Testis (tissue), 3 donors: Measurements from ENCODE around the gene ADNP2. TPM values are rescaled to one million over a fixed set of nuclear protein-coding genes. Genes with fewer than 3 reads are reported as not detected.

ENCODE experiments used
- DNase-seq: peaks from one replicate; pipeline ENCODE4 v3.0.0-alpha.2; 2019
- H3K27ac ChIP-seq, 2 donors: fragments of 200-600 bp; sonication (generic); one replicate each; pipeline ENCODE4 v1.5.1; 2019
- H3K27me3 ChIP-seq: fragments of 200-600 bp; sonication (generic); one replicate; pipeline ENCODE4 v1.5.1; 2019
- H3K36me3 ChIP-seq: fragments of 200-600 bp; sonication (generic); one replicate; pipeline ENCODE4 v1.5.1; 2017; ENCODE audit warnings: low read depth; ENCODE audit errors: missing control alignments
- H3K4me1 ChIP-seq: fragments of 200-600 bp; sonication (generic); one replicate; pipeline ENCODE4 v1.5.1; 2019
- H3K4me3 ChIP-seq, 2 donors: fragments of 200-600 bp; sonication (generic); one replicate each; pipeline ENCODE4 v1.5.1; 2017 to 2019
- H3K9me3 ChIP-seq: fragments of 200-600 bp; sonication (generic); one replicate; pipeline ENCODE4 v1.5.1; 2017
- POLR2A ChIP-seq: fragments of 450-650 bp; IDR thresholded peaks from one replicate; pipeline ENCODE4 v1.6.1; 2017; ENCODE audit warnings: antibody characterized with exemption, mild to moderate bottlenecking, moderate library complexity
- WGBS, 2 donors: methylation state at CpG; one replicate each; pipeline ENCODE4 v1.1.5; 2018; 5-methylcytosine and 5-hydroxymethylcytosine counted together
- intact Hi-C: fragments of 100-400 bp; cut with DNase I; formaldehyde crosslinking; loops from one replicate; pipeline ENCODE4 v1.15.1; 2023; ENCODE audit warnings: low total_unique reads
- polyA plus RNA-seq: library from polyadenylated mRNA; stranded (reverse); fragments of 350-450 nt; fragmentation: Illumina TruSeq; extraction: RNeasy Lipid Tissue Mini Kit (QIAGEN cat#74804); gene quantifications from one replicate; pipeline ENCODE4 v1.2.3, GENCODE V29; 2014; ENCODE audit warnings: low read depth, low replicate concordance; ENCODE audit not compliant: insufficient read depth
- total RNA-seq, 2 donors: library from RNA; depleted of rRNA; stranded (reverse); fragments of >200 nt; gene quantifications; one replicate each; pipeline ENCODE4 v1.2.3, GENCODE V29; 2016
- TF ChIP-seq, protein P1 (sequence below), 3 experiments: fragments of 450-650 bp in 2 of 3; fragments of 200-600 bp in 1 of 3; sonication (generic) in 1 of 3; IDR thresholded peaks; one replicate each; pipeline ENCODE4 v1.5.1; 2016 to 2019; ENCODE audit warnings: antibody characterized with exemption in 3 of 3, mild to moderate bottlenecking in 2 of 3, moderate library complexity in 1 of 3

Gene ADNP2
- total and polyA plus RNA-seq, 3 donors from 2014 or later: 50.0 to 57.7 (median 56.8) TPM

DNA sequence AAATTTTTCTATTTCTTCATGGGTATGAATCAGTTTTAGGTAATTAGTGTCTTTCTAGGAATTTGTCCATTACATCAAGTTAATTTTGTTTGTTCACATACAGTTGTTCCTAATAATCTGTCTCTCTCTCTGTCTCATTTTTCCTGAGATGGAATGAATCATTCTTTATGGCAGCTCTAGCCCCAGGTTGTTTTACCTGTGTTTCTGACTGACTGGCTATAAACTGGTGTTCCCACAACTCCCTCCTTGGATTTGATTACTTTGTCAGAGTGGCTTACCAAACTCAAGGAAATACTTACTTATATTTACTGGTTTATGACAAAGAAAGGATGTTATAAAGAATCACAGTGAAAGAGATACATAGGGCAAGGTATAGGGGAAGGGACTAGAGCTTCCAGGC, 15.1 kb downstream of the ADNP2 start:
- TF ChIP-seq, protein P1, sequence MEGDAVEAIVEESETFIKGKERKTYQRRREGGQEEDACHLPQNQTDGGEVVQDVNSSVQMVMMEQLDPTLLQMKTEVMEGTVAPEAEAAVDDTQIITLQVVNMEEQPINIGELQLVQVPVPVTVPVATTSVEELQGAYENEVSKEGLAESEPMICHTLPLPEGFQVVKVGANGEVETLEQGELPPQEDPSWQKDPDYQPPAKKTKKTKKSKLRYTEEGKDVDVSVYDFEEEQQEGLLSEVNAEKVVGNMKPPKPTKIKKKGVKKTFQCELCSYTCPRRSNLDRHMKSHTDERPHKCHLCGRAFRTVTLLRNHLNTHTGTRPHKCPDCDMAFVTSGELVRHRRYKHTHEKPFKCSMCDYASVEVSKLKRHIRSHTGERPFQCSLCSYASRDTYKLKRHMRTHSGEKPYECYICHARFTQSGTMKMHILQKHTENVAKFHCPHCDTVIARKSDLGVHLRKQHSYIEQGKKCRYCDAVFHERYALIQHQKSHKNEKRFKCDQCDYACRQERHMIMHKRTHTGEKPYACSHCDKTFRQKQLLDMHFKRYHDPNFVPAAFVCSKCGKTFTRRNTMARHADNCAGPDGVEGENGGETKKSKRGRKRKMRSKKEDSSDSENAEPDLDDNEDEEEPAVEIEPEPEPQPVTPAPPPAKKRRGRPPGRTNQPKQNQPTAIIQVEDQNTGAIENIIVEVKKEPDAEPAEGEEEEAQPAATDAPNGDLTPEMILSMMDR (IDR thresholded peaks at IDR 0.05): no peak
- no peak for TF ChIP-seq POLR2A
- no peaks in the 10 kb centered on the region for H3K36me3 ChIP-seq
- intact Hi-C loops: no loop called here
- H3K4me3 ChIP-seq: no peak overlapping the region
- H3K27me3 ChIP-seq: no peaks in the 10 kb centered on the region
- H3K27ac ChIP-seq: no peak overlapping the region
- no peak for DNase-seq
- no peaks in the 10 kb centered on the region for H3K9me3 ChIP-seq
- no peaks in the 10 kb centered on the region for H3K4me1 ChIP-seq

DNA sequence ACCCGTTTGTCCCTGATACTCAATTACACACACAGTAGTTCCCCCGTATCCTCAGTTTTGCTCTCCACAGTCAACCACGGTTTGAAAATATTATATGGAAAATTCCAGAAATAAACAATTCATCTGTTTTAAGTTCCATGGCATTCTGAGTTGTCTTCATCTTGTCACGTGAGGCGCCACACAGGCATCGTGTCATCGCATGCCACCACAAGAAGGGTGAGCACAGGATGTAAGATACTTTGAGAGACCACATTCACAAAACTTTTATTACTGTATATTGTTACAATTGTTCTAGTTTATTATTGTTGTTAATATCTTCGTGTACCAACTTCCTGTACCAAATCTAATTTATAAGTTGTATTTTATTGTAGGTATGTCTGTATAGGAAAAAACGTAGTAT, 17.7 kb downstream of the ADNP2 start:
- DNase-seq: no peak
- Histone ChIP-seq H3K4me3 (no peak overlapping the region), H3K27ac (no peak overlapping the region), H3K36me3 (no peaks in the 10 kb centered on the region), H3K9me3 (no peaks in the 10 kb centered on the region), H3K4me1 (no peaks in the 10 kb centered on the region), H3K27me3 (no peaks in the 10 kb centered on the region)
- no peak for TF ChIP-seq POLR2A
- TF ChIP-seq, protein P1 (IDR thresholded peaks at IDR 0.05): no peak
- 95% methylated on average over 9 of the region's 9 CpGs for whole genome bisulfite sequencing, 2 donors
- intact Hi-C loops: no loop called here

DNA sequence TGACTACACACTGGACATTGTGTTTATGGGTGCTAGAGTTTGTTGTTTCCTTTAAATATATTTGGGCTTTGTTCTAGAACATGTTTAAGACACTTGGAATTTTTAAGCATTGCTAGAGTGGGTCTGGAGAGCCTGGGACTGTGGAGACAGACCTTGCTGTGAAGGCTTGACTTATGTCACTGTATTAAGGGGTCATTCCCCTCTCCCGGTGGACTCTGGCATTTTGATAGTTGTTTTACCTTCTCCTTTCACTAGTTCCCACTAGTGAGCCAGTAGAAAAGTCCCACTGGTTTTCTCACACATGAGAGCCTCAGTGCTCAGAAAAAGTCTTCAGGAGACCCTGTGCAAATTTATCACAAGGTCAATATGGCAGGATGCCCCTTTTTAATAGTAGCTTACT, 18.6 kb downstream of the ADNP2 start:
- H3K27ac ChIP-seq: no peak overlapping the region
- no peak overlapping the region for H3K4me3 ChIP-seq
- no peaks in the 10 kb centered on the region for H3K4me1 ChIP-seq
- no peaks in the 10 kb centered on the region for H3K36me3 ChIP-seq
- H3K9me3 ChIP-seq: no peaks in the 10 kb centered on the region
- H3K27me3 ChIP-seq: no peaks in the 10 kb centered on the region
- TF ChIP-seq, protein P1 (IDR thresholded peaks at IDR 0.05): no peak
- TF ChIP-seq POLR2A: no peak
- DNase-seq: no peak
- WGBS, 2 donors: 78 to 90% methylated on average over 1 of the region's 1 CpG
- intact Hi-C loops: no loop called here

DNA sequence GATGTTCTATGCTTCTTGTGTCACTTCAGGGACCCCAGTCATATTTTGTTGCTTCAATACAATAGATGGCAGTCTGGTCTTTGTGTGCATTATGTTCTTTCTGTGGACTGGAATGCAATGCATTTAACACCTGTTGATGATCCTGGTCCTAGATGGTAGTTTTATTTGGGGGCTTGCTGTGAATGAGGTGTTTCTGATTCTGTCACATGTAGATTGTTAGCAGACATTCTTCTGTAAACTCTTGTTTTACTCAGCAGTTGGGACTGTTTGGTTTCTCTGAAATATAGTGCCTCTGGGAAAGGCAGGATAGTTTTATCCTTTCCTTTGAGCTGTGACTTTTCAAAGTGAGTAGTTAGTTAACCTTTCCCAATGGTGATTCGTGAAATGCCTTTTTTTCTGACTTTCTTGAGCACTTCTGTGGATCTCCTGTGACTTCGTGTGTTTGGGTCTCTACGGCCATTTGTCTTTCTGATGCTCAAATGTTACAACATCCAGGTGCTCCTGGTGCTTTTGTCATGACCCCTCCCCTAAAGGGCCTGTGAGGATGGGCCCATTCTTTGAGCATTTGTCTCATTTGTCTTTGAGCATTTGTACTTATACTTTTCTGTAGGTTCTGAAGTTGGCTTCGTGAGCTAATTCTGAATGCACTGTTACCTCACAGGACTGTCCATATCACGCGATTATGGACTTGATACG, 20.8 kb downstream of the ADNP2 start:
- intact Hi-C loops: no loop called here
- H3K27ac ChIP-seq: no peak overlapping the region
- H3K36me3 ChIP-seq: no peaks in the 10 kb centered on the region
- DNase-seq: no peak
- no peaks in the 10 kb centered on the region for H3K9me3 ChIP-seq
- H3K4me1 ChIP-seq: no peaks in the 10 kb centered on the region
- 70 to 93% methylated on average over 7 of the region's 7 CpGs for whole genome bisulfite sequencing, 2 donors
- TF ChIP-seq, protein P1 (IDR thresholded peaks at IDR 0.05): no peak
- no peak for TF ChIP-seq POLR2A
- no peaks in the 10 kb centered on the region for H3K27me3 ChIP-seq
- no peak overlapping the region for H3K4me3 ChIP-seq

DNA sequence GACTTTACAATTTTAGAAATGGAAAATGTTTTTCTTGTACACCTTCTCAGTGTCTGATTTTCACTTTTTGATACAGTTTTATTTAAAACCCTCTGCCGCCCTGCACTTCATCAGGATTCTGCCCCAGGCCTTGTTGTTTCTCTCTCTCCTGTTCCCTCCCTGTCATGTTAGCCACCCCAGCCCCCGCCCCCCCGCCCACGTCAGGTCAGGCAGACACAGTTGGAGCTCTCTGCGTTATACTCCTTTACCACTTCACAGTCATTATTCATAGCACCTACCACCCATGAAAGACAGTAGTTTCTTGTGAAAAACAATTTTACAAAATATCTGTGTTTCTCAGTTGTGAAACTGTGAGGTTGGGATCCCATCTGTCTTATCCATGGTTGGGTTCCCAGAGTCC, 21.5 kb downstream of the ADNP2 start:
- WGBS, 2 donors: 75 to 90% methylated on average over 5 of the region's 5 CpGs
- H3K9me3 ChIP-seq: no peaks in the 10 kb centered on the region
- no peaks in the 10 kb centered on the region for H3K36me3 ChIP-seq
- no peaks in the 10 kb centered on the region for H3K4me1 ChIP-seq
- no peaks in the 10 kb centered on the region for H3K27me3 ChIP-seq
- no peak for TF ChIP-seq POLR2A
- TF ChIP-seq, protein P1 (IDR thresholded peaks at IDR 0.05): no peak
- DNase-seq: no peak
- no peak overlapping the region for H3K4me3 ChIP-seq
- H3K27ac ChIP-seq: no peak overlapping the region
- intact Hi-C loops: no loop called here
